ENCODE measurements around the gene FOXP1. TPM values are rescaled to one million over a fixed set of nuclear protein-coding genes. Genes with fewer than 3 reads are reported as not detected.

Gene FOXP1
- total RNA-seq, 1 donor from 2014 or later = 71.3 TPM

- TF ChIP-seq CTCF (IDR thresholded peaks at IDR 0.05; ENCODE audit: unreplicated experiment) = no peak
- H3K36me3 Mint-ChIP-seq (ENCODE audit: low read depth, unreplicated experiment) = peaks cover 3% of the 10 kb centered on the region
- DNase-seq (ENCODE audit: low spot score) = no peak
- H3K27ac Mint-ChIP-seq (ENCODE audit: unreplicated experiment) = no peak overlapping the region
- no peak overlapping the region for H3K4me3 Mint-ChIP-seq (ENCODE audit: unreplicated experiment)
- H3K9me3 Mint-ChIP-seq (ENCODE audit: unreplicated experiment) = no peaks in the 10 kb centered on the region
- H3K27me3 Mint-ChIP-seq (ENCODE audit: unreplicated experiment) = peaks cover 3% of the 10 kb centered on the region
- H3K4me1 Mint-ChIP-seq (ENCODE audit: unreplicated experiment) = peaks cover 19% of the 10 kb centered on the region
Observed at GRCh38 chr3:71428841-71429596, 154.5 kb downstream of the FOXP1 start.

GRCh38 chr3:71425491-71426071, 157.9 kb downstream of the FOXP1 start:
- Mint-ChIP-seq H3K27me3 (ENCODE audit: unreplicated experiment) (peaks cover 3% of the 10 kb centered on the region), H3K27ac (ENCODE audit: unreplicated experiment) (no peak overlapping the region), H3K36me3 (ENCODE audit: low read depth, unreplicated experiment) (peaks cover 3% of the 10 kb centered on the region)

GRCh38 chr3:71423151-71423906, 160.2 kb downstream of the FOXP1 start:
- peaks cover 3% of the 10 kb centered on the region for H3K27me3 Mint-ChIP-seq (ENCODE audit: unreplicated experiment)
- H3K4me1 Mint-ChIP-seq (ENCODE audit: unreplicated experiment) = peaks cover 1% of the 10 kb centered on the region
- no peak for TF ChIP-seq CTCF (IDR thresholded peaks at IDR 0.05; ENCODE audit: unreplicated experiment)
- H3K36me3 Mint-ChIP-seq (ENCODE audit: low read depth, unreplicated experiment) = peaks cover 3% of the 10 kb centered on the region
- no peak for DNase-seq (ENCODE audit: low spot score)
- H3K4me3 Mint-ChIP-seq (ENCODE audit: unreplicated experiment) = no peak overlapping the region
- H3K27ac Mint-ChIP-seq (ENCODE audit: unreplicated experiment) = no peak overlapping the region
- H3K9me3 Mint-ChIP-seq (ENCODE audit: unreplicated experiment) = no peaks in the 10 kb centered on the region

More at GRCh38 chr3:71425491-71426071, 157.9 kb downstream of the FOXP1 start:
- Mint-ChIP-seq H3K9me3 (ENCODE audit: unreplicated experiment) (no peaks in the 10 kb centered on the region), H3K4me1 (ENCODE audit: unreplicated experiment) (peaks cover 9% of the 10 kb centered on the region), H3K4me3 (ENCODE audit: unreplicated experiment) (no peak overlapping the region)
- no peak for DNase-seq (ENCODE audit: low spot score)
- TF ChIP-seq CTCF (IDR thresholded peaks at IDR 0.05; ENCODE audit: unreplicated experiment) = no peak

- H3K4me1 Mint-ChIP-seq (ENCODE audit: unreplicated experiment) = peaks cover 8% of the 10 kb centered on the region
Observed at GRCh38 chr3:71421820-71422566, 161.5 kb downstream of the FOXP1 start.

More at GRCh38 chr3:71421820-71422566, 161.5 kb downstream of the FOXP1 start:
- H3K27me3 Mint-ChIP-seq (ENCODE audit: unreplicated experiment) = peaks cover 3% of the 10 kb centered on the region
- TF ChIP-seq CTCF (IDR thresholded peaks at IDR 0.05; ENCODE audit: unreplicated experiment) = no peak
- no peak overlapping the region for H3K27ac Mint-ChIP-seq (ENCODE audit: unreplicated experiment)
- no peak for DNase-seq (ENCODE audit: low spot score)
- H3K36me3 Mint-ChIP-seq (ENCODE audit: low read depth, unreplicated experiment) = peaks cover under 1% of the 10 kb centered on the region
- no peak overlapping the region for H3K4me3 Mint-ChIP-seq (ENCODE audit: unreplicated experiment)
- no peaks in the 10 kb centered on the region for H3K9me3 Mint-ChIP-seq (ENCODE audit: unreplicated experiment)
